Skeletal muscle cell (primary cell): Measurements from ENCODE around the gene CPNE9.

Source experiments
- DNase-seq: peaks from one replicate; pipeline ENCODE4 v3.0.0-alpha.2; 2010; ENCODE audit warnings: low read depth
- H3K4me3 ChIP-seq: 2 replicates; pipeline ENCODE4 v1.5.1; 2011; ENCODE audit warnings: low read depth, mild to moderate bottlenecking, control low read depth, low read length, moderate library complexity

CPNE9 gene

DNA sequence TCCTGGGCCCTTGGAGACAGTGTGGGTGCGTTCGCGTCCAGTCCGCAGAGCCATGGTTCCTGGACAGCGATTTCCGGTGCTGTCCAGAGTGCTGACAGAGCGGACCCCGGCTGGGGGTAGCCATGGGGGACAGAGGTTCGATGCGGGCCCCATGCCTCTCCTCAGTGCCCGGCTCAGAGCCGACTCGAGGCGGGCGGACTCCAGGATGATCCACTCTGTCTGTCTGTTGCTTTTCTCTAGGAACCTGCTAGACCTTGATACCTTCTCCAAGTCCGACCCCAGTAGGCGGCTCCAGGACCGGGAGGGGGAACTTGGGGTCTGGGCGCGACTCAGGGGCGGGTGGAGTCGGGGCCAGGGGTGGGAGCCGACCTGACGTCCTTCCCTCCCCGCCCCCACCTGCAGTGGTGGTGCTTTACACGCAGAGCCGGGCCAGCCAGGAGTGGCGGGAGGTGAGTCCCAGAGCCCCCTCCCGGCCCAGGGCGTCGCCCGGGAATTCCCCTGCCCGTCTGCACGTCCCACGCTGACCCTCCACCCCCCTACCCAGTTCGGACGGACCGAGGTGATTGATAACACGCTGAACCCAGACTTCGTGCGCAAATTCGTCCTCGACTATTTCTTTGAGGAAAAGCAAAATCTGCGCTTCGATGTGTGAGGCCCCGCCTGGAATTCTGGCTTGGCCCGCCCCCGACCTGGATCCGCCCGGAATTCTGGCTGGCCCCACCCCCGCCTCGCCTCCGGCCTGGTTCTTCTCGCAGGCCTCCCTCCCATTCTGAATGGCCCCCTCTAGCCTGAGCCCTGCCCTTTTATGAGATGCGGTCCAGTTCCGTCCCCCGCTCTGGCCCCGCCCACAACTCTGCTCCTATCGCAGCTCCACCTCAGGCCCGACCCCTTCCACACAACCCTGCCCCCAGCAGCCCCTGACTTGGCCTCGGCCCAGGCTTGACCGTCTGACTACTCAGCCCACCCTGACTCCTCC lies 1.0 kb downstream of the CPNE9 start:
- H3K4me3 ChIP-seq, result peak overlapping the region; percentile 29
- no peak for DNase-seq

DNA sequence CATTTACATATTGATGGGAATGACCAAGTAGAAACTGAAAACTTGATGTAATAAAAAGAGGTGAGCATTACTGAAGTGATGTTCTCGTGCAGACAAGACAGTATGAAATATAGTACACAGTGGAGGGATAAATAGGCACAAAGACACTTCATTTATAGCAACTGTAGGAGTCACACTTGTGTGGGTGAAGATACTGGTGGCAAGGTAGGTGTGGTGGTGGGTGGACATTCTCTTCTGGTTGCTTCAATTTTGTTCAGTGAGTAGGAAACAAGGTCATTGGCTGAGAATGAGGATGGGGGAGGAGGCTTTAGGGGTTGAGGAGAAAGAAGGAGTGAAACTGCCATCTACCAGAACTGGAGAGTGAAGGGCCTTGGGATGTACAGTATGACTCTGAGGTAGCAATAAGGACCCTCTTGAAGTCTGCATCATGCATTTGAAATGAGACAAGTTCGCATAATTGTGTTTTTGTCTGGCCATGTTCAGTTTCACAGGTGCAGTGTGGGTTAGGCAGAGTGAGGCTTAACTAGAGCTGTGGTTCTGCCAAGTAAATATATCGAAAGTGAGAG lies 6.6 kb downstream of the CPNE9 start:
- DNase-seq, result no peak
- H3K4me3 ChIP-seq, result no peak overlapping the region

DNA sequence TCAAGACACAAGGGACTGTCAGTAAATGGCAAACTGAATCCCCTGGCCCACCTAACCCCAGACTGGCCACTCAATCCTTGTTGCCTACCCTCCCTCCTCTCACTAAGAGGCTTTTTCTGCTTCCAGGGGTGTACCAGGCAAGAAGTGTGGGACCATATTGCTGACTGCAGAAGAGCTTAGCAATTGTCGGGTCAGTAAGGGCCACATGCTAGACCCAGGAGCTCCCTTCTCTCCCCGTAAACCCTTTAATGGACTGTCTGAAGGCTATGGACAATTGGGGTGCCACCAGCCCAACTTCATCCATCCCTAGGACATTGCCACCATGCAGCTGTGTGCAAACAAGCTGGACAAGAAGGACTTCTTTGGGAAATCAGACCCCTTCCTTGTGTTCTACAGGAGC lies 8.8 kb downstream of the CPNE9 start:
- DNase-seq, result no peak
- no peak overlapping the region for H3K4me3 ChIP-seq

DNA sequence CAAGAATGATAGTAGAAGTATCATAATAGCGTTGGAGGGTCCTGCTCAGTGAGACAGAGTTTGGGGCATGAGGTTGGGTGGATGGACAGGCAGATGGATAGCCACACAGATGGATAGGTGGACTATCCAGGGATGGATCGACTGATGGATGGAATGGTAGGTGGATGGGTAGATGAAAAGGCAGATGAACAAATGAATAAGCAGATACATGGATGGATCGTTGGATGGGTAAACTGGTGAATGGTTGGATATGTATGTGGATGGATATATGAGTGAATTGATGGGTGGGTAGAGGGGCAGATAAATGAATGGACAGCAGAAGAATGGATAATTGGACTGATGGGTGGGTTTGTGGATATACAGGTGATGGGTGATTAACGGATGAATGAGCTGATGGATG lies 9.5 kb downstream of the CPNE9 start:
- DNase-seq, result no peak
- H3K4me3 ChIP-seq, result no peak overlapping the region

DNA sequence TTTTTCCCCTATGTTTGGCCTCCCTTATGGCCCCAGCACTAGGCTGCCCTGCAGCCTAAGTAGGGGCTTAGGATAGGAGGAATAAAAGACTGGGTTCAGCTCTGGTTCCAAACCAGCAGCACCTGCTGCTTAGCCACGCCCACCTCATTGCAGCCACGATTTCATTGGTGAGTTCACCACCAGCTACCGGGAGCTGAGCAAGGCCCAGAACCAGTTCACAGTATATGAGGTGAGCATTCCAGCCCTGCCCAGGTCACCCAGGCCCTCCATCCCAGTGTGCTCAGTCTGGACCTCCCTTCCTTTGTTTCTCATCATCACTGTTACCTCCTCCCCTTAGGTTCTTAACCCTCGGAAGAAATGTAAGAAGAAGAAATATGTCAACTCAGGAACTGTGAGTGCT lies 11.5 kb downstream of the CPNE9 start:
- no peak for DNase-seq
- H3K4me3 ChIP-seq, result no peak overlapping the region

DNA sequence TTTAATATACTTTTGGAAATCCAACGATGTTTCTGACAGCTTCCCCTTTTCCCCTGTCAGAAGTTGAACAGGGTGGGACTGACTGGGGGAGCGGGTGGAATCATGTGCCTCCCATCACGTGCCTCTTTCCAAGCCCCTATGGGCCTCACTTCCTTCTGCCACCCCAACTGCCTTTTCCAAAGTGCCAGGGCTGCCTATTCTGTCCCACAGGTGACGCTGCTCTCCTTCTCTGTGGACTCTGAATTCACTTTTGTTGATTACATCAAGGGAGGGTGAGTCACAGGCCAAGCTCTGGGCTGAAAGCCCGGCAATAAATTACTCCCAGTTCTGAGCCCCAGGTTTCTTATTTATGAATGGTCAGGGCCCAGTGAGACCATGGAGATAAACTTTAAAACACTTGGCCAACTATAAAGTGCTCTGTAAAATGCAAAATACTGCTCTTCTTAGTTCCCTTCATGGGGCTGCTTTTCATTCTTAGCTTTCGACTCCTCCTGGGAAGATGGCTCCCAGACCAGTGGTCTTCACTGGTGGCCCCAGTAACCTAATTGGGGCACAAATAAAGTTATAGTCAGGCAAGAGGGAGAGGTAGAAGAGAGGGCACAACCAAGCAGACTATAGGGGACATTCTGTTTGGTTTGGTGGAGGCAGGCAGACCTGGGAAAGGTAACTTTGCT lies 12.3 kb downstream of the CPNE9 start:
- no peak overlapping the region for H3K4me3 ChIP-seq
- DNase-seq, result peak; percentile 54

DNA sequence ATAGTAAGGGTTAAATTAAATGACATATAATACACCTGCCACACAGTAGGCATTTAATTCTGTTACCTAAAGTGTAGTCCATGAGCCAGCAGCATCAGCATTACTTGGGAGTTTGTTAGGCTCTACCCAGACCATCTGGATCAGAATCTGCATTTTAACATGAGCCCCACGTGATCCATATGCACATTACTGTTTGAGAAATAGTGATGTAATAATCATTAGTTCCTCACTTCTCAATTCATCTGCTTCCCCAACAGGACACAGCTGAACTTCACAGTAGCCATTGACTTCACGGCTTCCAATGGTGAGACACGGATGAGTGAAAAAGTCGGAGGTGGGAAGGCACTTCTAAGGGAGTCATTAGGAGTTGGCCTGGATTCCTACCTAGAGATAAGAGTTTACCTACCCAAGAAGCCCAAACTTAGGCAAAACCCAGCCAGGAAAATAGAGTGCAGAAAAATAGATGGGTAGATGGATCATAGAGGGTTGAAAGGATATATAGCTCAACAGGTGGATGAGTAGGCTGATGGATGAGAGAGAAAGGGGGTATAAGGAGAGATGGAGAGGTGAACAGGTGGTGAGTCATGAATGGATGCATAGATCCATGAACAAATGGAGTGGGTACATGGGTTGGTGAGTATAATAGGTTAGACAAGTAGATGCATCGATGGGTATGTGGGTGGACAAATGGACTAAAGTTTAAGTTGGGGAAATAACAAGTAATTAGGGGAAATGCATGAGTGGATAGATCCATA lies 13.3 kb downstream of the CPNE9 start:
- no peak for DNase-seq
- H3K4me3 ChIP-seq, result no peak overlapping the region

DNA sequence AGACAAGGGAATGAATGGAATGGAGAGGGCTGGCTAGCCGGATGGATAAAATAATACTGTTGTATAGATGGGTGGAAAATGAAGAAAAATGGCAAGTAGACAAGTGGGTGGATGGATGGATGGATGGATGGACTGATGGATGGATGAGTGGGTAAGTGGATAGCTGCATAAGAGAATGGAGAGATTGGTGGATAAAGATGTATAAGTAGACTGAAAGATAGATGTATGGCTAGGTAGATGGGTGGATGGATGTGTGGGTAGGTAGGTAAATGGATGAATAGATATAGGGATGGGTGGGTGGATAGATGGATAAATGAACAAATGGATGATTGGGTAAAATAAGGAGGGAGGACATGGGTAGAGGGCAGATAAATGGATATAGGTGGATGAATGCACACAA lies 13.9 kb downstream of the CPNE9 start:
- no peak overlapping the region for H3K4me3 ChIP-seq
- DNase-seq, result no peak

DNA sequence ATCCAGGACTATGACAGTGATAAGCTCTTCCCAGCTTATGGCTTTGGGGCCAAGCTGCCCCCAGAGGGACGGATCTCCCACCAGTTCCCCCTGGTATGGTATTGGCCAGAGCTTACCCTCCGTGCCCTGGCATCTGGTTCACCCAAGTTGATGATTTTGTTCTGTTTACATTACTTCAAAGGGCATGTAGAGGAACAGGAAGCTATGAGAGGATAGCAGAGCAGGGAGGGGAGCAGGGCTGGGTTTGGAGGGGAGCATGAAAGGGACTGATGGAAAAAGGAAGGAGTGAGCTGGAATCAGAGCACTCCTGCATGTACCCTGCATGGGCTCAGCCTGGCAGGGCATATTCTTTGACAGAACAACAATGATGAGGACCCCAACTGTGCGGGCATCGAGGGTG lies 14.5 kb downstream of the CPNE9 start:
- H3K4me3 ChIP-seq, result no peak overlapping the region
- DNase-seq, result no peak

DNA sequence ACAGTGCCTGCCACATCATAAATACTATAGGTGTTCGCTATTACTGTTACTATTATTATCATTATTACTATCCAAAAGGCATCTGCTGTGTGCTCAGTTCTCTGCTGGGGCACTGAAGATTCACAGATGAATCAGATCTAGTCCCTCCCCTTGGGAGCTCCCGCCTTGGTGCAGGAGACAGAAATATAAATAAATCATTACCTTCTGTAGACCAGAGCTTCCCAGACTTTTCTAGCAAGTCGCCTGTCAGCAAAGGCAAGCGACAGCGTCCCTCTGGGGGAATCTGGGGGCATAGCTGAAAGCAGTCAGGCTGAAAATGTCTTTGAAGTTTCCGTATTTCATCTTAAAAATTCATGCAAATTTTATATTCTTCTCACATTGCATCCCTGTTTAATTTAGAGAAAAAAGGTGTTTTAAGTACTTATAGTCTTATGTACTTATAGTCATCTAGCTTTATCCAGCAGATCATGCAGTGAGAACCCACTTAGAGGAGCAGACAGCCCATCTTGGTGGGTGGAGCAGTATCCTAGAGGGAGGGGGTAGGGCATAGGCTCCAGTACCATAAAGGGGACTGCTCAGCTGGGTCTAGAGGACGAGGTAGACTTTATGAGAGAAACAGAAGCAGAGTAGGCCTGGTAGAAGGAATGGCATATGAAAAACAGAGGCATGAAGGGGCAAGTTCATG lies 17.5 kb downstream of the CPNE9 start:
- no peak for DNase-seq
- H3K4me3 ChIP-seq, result no peak overlapping the region

DNA sequence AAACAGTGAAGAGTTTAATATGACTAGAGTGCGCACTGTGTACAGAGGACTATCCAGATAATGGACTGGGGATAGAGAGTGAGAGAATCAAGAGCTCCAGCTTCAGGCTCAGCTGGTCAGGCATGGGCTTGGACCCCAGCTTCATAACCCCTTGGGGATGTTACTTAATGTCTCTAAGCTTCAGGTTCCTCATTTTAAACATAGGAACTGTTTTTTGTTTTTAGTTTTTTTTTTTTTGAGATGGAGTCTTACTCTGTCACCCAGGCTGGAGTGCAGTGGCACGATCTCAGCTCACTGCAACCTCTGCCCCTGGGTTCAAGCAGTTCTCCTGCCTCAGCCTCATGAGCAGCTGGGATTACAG lies 18.0 kb downstream of the CPNE9 start:
- no peak for DNase-seq
- no peak overlapping the region for H3K4me3 ChIP-seq

DNA sequence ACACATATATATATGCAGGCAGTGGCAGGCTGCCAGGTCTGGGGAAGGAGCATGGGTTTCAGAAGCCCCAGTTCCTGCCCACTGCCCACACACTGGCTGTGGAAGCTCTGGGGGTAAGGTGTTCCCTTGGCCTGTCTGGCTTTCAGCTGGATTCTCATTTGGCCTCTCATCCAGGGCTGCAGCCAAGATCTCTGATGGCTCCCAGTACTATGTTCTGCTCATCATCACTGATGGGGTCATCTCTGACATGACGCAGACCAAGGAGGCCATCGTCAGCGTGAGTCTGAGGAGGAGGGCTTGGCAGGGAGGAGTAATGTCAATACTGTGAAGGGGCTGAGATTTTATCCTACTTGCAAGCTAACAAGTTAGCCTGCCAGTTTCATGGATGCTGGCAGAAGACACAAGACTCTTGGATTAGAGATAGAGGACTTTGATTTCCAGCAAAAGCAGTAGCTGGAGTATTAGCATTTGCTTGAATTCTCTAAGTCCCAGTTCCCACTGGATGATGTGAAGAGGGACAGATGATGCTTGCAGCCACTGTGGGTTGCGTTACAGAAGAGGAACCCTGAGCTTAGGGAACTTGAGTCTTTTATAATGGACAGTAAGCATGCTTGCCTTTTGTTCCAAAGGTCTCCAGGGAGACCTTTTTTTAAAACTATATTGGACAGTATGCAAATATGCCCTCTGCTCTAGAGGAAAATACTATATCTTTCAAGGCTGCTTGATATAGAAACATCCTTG lies 22.3 kb downstream of the CPNE9 start:
- DNase-seq, result no peak
- H3K4me3 ChIP-seq, result no peak overlapping the region

DNA sequence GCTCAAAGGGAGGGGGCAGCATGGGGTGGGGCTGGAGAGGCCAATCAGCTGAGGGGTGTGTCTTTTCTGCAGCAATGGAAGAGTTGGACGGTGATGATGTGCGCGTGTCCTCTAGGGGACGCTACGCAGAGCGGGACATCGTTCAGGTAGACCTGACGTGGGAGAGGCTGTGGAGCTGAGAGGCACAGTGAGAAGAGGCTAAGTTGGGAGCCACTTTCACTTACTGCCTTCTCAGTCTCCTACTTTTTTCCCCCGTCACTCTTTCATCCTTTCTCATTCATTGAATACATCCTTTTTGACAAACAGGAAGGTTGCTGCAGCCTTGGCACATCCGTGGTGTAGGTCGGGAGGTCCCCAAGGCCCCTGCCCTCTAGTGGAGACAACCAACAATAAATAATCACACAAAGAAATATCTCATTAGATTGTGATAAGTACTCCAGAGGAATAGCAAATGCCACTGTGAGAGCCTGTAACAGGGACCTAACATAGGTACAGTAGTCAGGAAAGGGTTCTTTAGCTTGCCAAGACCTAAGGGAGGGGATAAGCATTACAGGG lies 23.5 kb downstream of the CPNE9 start:
- no peak for DNase-seq
- no peak overlapping the region for H3K4me3 ChIP-seq

DNA sequence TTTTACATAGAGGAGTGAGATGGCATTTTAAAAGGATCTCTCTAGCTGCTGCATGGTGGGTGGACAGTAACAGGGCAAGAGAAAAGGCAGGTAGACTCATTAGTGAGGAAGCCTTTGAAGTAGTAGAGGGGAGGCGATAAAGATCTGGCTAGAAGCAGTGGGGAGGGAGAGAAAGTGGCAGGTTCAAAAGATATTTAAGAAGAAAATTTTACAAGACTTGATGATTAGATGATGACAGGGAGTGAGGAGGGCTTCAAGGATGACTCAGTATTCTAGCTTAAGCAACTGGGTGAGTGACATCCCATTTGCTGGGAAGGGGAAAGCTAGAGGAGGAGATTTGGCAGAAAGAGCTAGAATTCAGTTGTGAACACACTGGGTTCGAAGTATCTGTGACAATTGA lies 24.1 kb downstream of the CPNE9 start:
- no peak for DNase-seq
- H3K4me3 ChIP-seq, result no peak overlapping the region

DNA sequence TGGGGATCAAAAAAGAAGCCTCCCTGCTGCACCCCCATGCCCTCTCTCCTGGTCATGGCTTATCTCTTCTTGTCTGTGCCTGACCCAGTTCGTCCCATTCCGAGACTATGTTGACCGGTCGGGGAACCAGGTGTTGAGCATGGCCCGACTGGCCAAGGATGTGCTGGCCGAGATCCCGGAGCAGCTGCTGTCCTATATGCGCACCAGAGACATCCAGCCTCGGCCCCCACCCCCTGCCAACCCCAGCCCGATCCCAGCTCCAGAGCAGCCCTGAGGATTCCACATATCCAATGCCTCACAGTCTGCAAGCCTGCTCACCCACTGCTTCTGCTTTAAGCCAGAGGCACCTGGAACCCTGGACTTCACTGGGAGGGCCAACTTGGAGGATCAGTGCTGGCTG lies 25.8 kb downstream of the CPNE9 start:
- no peak for DNase-seq
- H3K4me3 ChIP-seq, result no peak overlapping the region

DNA sequence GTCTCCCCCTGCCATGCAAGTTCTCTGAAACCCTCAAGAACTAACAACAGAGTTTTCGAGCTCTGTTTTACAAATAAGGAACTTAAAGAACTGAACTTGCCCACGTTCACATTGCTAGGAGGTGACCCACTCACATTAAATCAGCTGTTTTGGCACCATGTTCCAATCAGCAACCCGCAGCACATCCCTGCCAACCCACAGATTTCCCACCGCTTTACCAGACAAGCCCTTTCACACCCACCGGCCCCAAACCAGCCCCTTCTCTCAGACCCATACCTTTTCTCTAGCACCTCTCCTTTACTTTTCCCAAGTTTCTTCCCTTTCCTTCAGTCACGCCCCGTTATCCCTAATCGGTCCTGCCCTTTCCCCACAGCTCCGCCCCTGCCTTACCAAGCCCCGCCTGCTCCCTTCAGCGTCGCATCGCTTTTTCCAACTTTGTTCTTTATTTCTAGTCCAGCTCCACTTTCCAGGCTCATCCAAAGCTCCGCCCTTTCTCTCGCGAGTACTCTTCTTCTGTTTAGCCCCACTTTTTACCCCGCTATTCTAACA lies 27.1 kb downstream of the CPNE9 start:
- H3K4me3 ChIP-seq, result peak overlapping the region; percentile 59
- DNase-seq, result no peak

DNA sequence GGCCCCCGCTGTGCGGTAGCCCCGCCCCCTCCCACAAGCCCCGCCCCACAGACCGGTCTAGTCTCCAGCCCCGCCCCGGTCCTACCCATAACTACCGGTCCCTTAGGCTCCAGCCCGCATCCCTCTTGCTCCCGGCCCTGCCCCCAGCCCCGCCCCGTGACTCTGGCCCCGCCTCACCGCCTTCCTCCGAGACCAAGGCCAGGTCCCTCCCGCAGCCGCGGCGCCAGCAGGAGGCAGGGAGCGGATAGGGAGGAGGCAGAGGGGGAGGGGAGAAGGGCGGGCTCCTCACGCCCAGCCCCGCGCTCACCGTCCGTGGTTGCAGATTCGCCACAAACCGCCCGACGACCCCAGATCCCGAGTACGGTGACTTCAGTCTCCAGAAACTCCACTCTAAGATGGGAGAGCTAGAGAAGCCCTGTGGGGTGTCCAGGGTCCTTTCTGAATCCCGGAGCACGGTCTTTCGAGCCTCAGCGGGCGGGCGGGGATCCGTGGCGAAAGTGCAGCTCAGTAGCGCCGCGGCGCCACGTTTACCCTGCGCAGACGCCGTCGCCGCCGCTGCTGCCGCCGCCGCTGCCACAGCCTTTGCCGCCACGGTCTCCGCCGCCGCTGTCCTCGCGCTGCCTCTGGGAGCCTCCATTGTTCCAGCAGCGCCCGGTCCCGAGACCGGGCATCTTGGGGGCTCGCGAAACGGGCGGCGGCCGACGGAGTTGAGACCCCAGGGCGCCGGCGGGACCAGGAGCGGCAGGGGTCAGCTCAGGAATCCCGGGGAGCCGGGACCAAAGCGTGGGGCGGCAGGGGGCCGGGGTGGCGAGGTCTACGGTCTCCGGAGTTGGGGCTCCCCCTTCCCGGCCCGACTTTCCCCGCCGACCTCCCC lies 27.8 kb downstream of the CPNE9 start, which contains the start of gene BRPF1:
TSS of gene BRPF1 (plus strand) at position 530 of the 874 bp plus-strand sequence. CDS start 2,406 bp downstream, outside the sequence.
- DNase-seq, result peak; percentile 99
- peak within 1 kb of the TSS; percentile 96 for H3K4me3 ChIP-seq
